H1 (cell line): Measurements from ENCODE around the gene HDHD3. TPM values are rescaled to one million over a fixed set of nuclear protein-coding genes. Genes with fewer than 3 reads are reported as not detected.

ENCODE experiments used
- CTCF ChIA-PET: fragments of 300-600 bp; sonication (Branson Sonifier 250); formaldehyde crosslinking; loops from one replicate; lab custom pipeline; 2021; ENCODE audit not compliant: partially characterized antibody; lab: Charles Lee
- POLR2A ChIA-PET: fragments of 300-600 bp; sonication (Branson Sonifier 250); formaldehyde crosslinking; loops from one replicate; lab custom pipeline; 2021; ENCODE audit warnings: inconsistent platforms; ENCODE audit not compliant: partially characterized antibody; lab: Charles Lee
- DNase-seq, 2 experiments: peaks; one replicate each; pipeline versions ENCODE4 v3.0.0 to v3.0.0-alpha.2; 2010 to 2022; ENCODE audit warnings: low spot score in 2 of 2, low read depth in 1 of 2, mixed read lengths in 1 of 2
- FAIRE-seq: peaks from 2 replicates; lab custom pipeline; 2011; peaks lifted over from hg19 to GRCh38; lab: Jason Lieb, UNC
- H2AFZ ChIP-seq: 2 replicates; pipeline ENCODE4 v1.8.1; 2012; ENCODE audit warnings: low read length, inconsistent platforms
- H2AK5ac ChIP-seq: 2 replicates; pipeline ENCODE4 v1.6.1; 2013; ENCODE audit warnings: low read depth, low read length
- H2BK120ac ChIP-seq: replicated peaks from 2 replicates; pipeline ENCODE3; 2013; ENCODE audit warnings: low read depth, low read length, inconsistent platforms
- H2BK12ac ChIP-seq: 2 replicates; pipeline ENCODE4 v1.6.1; 2013; ENCODE audit warnings: low read depth, low read length
- H2BK15ac ChIP-seq: 2 replicates; pipeline ENCODE4 v1.6.1; 2013; ENCODE audit warnings: low read length
- H2BK20ac ChIP-seq: 2 replicates; pipeline ENCODE4 v1.6.1; 2013; ENCODE audit warnings: low read length
- H2BK5ac ChIP-seq: 2 replicates; pipeline ENCODE4 v1.6.1; 2013; ENCODE audit warnings: low read depth, low read length
- H3K14ac ChIP-seq: 2 replicates; pipeline ENCODE4 v1.6.1; 2013; ENCODE audit warnings: inconsistent platforms; ENCODE audit not compliant: insufficient read length
- H3K18ac ChIP-seq: 2 replicates; pipeline ENCODE4 v1.6.1; 2013; ENCODE audit warnings: low read length; ENCODE audit errors: extremely low read depth
- H3K23ac ChIP-seq: 2 replicates; pipeline ENCODE4 v1.6.1; 2013; ENCODE audit warnings: inconsistent platforms; ENCODE audit not compliant: insufficient read length
- H3K23me2 ChIP-seq: 2 replicates; pipeline ENCODE4 v1.6.1; 2013; ENCODE audit warnings: low read depth, low read length
- H3K27ac ChIP-seq: 2 replicates; pipeline ENCODE4 v1.6.1; 2011; ENCODE audit warnings: low read depth, low read length, inconsistent platforms
- H3K27me3 ChIP-seq, 4 experiments: replicated peaks in 1 of 4; 1 replicate in 1 of 4; 2 replicates in 3 of 4; pipeline versions ENCODE4 v1.6.1 to v1.8.1; 2011 to 2013; ENCODE audit warnings: low read length in 3 of 4, mild to moderate bottlenecking in 3 of 4, inconsistent platforms in 2 of 4, mixed read lengths in 2 of 4, moderate library complexity in 1 of 4; ENCODE audit not compliant: control insufficient read depth in 3 of 4, insufficient read depth in 3 of 4; ENCODE audit errors: extremely low read depth in 1 of 4
- H3K36me3 ChIP-seq, 4 experiments: 2 replicates each; pipeline versions ENCODE4 v1.6.1 to v1.8.1; 2011 to 2013; ENCODE audit warnings: mild to moderate bottlenecking in 4 of 4, low read length in 3 of 4, moderate library complexity in 2 of 4, control low read depth in 1 of 4, inconsistent platforms in 1 of 4; ENCODE audit not compliant: insufficient read depth in 4 of 4, control insufficient read depth in 2 of 4
- H3K4ac ChIP-seq: replicated peaks from 2 replicates; pipeline ENCODE3; 2013; ENCODE audit warnings: low read length, low read depth, mixed read lengths, inconsistent platforms; ENCODE audit not compliant: insufficient read length
- H3K4me1 ChIP-seq, 4 experiments: replicated peaks in 1 of 4; 1 replicate in 1 of 4; 2 replicates in 3 of 4; pipeline versions ENCODE4 v1.6.1 to v1.8.1; 2011 to 2013; ENCODE audit warnings: low read length in 3 of 4, inconsistent platforms in 2 of 4, mixed read lengths in 1 of 4; ENCODE audit not compliant: insufficient read depth in 4 of 4, control insufficient read depth in 3 of 4
- H3K4me2 ChIP-seq, 2 experiments: 2 replicates each; pipeline versions ENCODE4 v1.6.1 to v1.8.1; 2011 to 2013; ENCODE audit warnings: low read depth in 2 of 2, low read length in 2 of 2, control low read depth in 1 of 2, inconsistent platforms in 1 of 2, mild to moderate bottlenecking in 1 of 2; ENCODE audit not compliant: insufficient read depth in 1 of 2
- H3K4me3 ChIP-seq, 4 experiments: fragments of 200-600, 300-600 bp in 1 of 4; sonication (generic), shearing (Covaris generic), sonication (Bioruptor Twin) in 1 of 4; 2 replicates each; pipeline versions ENCODE4 v1.5.1 to v1.8.1; 2011 to 2016; ENCODE audit warnings: low read length in 4 of 4, low read depth in 3 of 4, control low read depth in 2 of 4, inconsistent platforms in 2 of 4, mild to moderate bottlenecking in 2 of 4, mixed read lengths in 1 of 4, moderate library complexity in 1 of 4; ENCODE audit not compliant: insufficient read depth in 2 of 4; ENCODE audit errors: extremely low read depth in 1 of 4
- H3K56ac ChIP-seq: replicated peaks from 2 replicates; pipeline ENCODE3; 2013; ENCODE audit warnings: low read depth, mild to moderate bottlenecking, mixed read lengths, low read length, inconsistent platforms; ENCODE audit not compliant: insufficient read length
- H3K79me1 ChIP-seq: 2 replicates; pipeline ENCODE4 v1.6.1; 2013; ENCODE audit warnings: low read depth, low read length, control low read depth
- H3K79me2 ChIP-seq, 2 experiments: 2 replicates each; pipeline versions ENCODE4 v1.6.1 to v1.8.1; 2012 to 2013; ENCODE audit warnings: low read length in 2 of 2, mild to moderate bottlenecking in 2 of 2, inconsistent platforms in 1 of 2; ENCODE audit not compliant: insufficient read depth in 2 of 2, control insufficient read depth in 1 of 2
- H3K9ac ChIP-seq, 4 experiments: replicated peaks in 1 of 4; 1 replicate in 1 of 4; 2 replicates in 3 of 4; pipeline versions ENCODE4 v1.6.1 to v1.8.1; 2011 to 2013; ENCODE audit warnings: low read depth in 3 of 4, low read length in 3 of 4, control low read depth in 2 of 4, mild to moderate bottlenecking in 2 of 4, moderate library complexity in 2 of 4, inconsistent platforms in 1 of 4; ENCODE audit errors: extremely low read depth in 1 of 4
- H3K9me3 ChIP-seq, 2 experiments: 2 replicates each; pipeline versions ENCODE4 v1.6.1 to v1.8.1; 2012 to 2013; ENCODE audit warnings: mild to moderate bottlenecking in 2 of 2, moderate library complexity in 2 of 2, control low read depth in 1 of 2, inconsistent platforms in 1 of 2, low read depth in 1 of 2, low read length in 1 of 2, mixed read lengths in 1 of 2; ENCODE audit not compliant: insufficient read depth in 2 of 2
- H4K20me1 ChIP-seq, 2 experiments: replicated peaks in 1 of 2; 2 replicates each; pipeline versions ENCODE3 to v1.8.1; 2011 to 2013; ENCODE audit warnings: inconsistent platforms in 2 of 2, low read length in 2 of 2, mild to moderate bottlenecking in 1 of 2; ENCODE audit not compliant: insufficient read depth in 2 of 2, control insufficient read depth in 1 of 2
- H4K5ac ChIP-seq: 2 replicates; pipeline ENCODE4 v1.6.1; 2013; ENCODE audit warnings: low read length, low read depth, mixed read lengths, inconsistent platforms; ENCODE audit not compliant: insufficient read length
- H4K8ac ChIP-seq: 2 replicates; pipeline ENCODE4 v1.8.0; 2013; ENCODE audit warnings: mild to moderate bottlenecking, moderate library complexity, low read length, inconsistent platforms; ENCODE audit not compliant: insufficient read depth; ENCODE audit errors: extremely low read depth
- H4K91ac ChIP-seq: replicated peaks from 2 replicates; pipeline ENCODE3; 2013; ENCODE audit warnings: low read length, mixed read lengths, inconsistent platforms; ENCODE audit not compliant: insufficient read length
- CBX5 ChIP-seq: fragments of 300-800, 300-1000 bp; sonication (generic); IDR thresholded peaks from 2 replicates; pipeline ENCODE4 v1.7.1; 2016; ENCODE audit warnings: antibody characterized with exemption, low read length, low read depth
- EP300 ChIP-seq, 2 experiments: IDR thresholded peaks; 1 replicate in 1 of 2; 2 replicates in 1 of 2; pipeline ENCODE4 v1.6.1; 2011 to 2012; ENCODE audit warnings: low read depth in 2 of 2, low read length in 2 of 2, mild to moderate bottlenecking in 2 of 2, borderline replicate concordance in 1 of 2, inconsistent platforms in 1 of 2, moderate library complexity in 1 of 2
- JUN ChIP-seq: IDR thresholded peaks from 2 replicates; pipeline ENCODE4 v1.6.1; 2011; ENCODE audit warnings: low read depth, mild to moderate bottlenecking, improper control_type of control experiment, low read length
- POLR2AphosphoS5 ChIP-seq: IDR thresholded peaks from 2 replicates; pipeline ENCODE4 v1.6.1; 2011; ENCODE audit warnings: low read depth, low read length
- RBBP5 ChIP-seq: IDR thresholded peaks from 2 replicates; pipeline ENCODE4 v1.7.1; 2012; ENCODE audit warnings: low read depth, mild to moderate bottlenecking, inconsistent platforms, low read length, moderate library complexity, borderline replicate concordance
- TCF12 ChIP-seq: IDR thresholded peaks from 2 replicates; pipeline ENCODE4 v1.6.1; 2011; ENCODE audit warnings: low read depth, mild to moderate bottlenecking, low read length
- WGBS, 2 experiments: shearing (Covaris generic) in 1 of 2; methylation state at CpG; one replicate each; pipeline versions ENCODE4 v1.1.6 to v1.1.7; 2013 to 2015; ENCODE audit warnings: low lambda C conversion rate in 2 of 2, mixed read lengths in 2 of 2, inconsistent platforms in 1 of 2, low coverage in 1 of 2, missing lambda C conversion rate in 1 of 2; ENCODE audit not compliant: insufficient replicate concordance in 2 of 2, insufficient coverage in 1 of 2, insufficient read length in 1 of 2; ENCODE audit errors: extremely low coverage in 1 of 2, missing lambda C conversion rate in 1 of 2; 5-methylcytosine and 5-hydroxymethylcytosine counted together
- polyA plus RNA-seq, 7 experiments: library from polyadenylated mRNA; depleted of rRNA in 3 of 7; stranded (reverse) in 5 of 7; unstranded in 2 of 7; fragments of >200 nt in 5 of 7; fragments of 200-250 nt in 2 of 7; gene quantifications; 1 replicate in 5 of 7; 2 replicates in 1 of 7; 4 replicates in 1 of 7; pipeline versions ENCODE4 v1.2.1 to v1.2.3, GENCODE V29; 2011 to 2013; ENCODE audit warnings: missing spikeins in 2 of 7, mixed read lengths in 2 of 7
- total RNA-seq: library from RNA; stranded (reverse); fragmentation: NEBNext Ultra II Directional; extraction: Animal tissue kit (Norgen Biotek cat#: 25700); gene quantifications from 2 replicates; pipeline ENCODE4 v1.2.1, GENCODE V29; 2021

HDHD3 gene
- total and polyA plus RNA-seq, 2 of the 8 experiments (the other 6 are each of a cell fraction or from before 2014, with no cell fraction given) = 12.1 to 25.3 TPM

GRCh38 chr9:113393281-113393680, 16.5 kb upstream of the HDHD3 start:
- POLR2A ChIA-PET = no interaction called here

More at GRCh38 chr9:113393281-113393680, 16.5 kb upstream of the HDHD3 start:
- CTCF ChIA-PET = interaction anchor here (1.1 to 1.4 kb wide), 3 partner anchors 12 to 262 kb away, joined by 3 to 4 read pairs (median 3); no protein-coding TSS in a partner anchor
- Histone ChIP-seq H3K56ac (no peak overlapping the region), H3K14ac (no peak overlapping the region), H4K91ac (no peak overlapping the region), H2BK5ac (no peak overlapping the region), H3K23me2 (no peaks in the 10 kb centered on the region), H2BK120ac (no peak overlapping the region), H3K4me1 (no peaks in the 10 kb centered on the region), H3K27me3 (no peaks in the 10 kb centered on the region), H3K9ac (no peak overlapping the region), H3K4ac (no peak overlapping the region), H3K4me2 (no peak overlapping the region), H3K9me3 (no peaks in the 10 kb centered on the region), H3K23ac (no peak overlapping the region), H2BK20ac (no peak overlapping the region), H2BK15ac (no peak overlapping the region), H4K8ac (no peak overlapping the region), H4K5ac (no peak overlapping the region), H3K27ac (no peak overlapping the region), H3K79me1 (no peaks in the 10 kb centered on the region), H2AFZ (no peak overlapping the region), H4K20me1 (peaks cover 0 to 2% of the 10 kb centered on the region in 2 experiments), H3K79me2 (no peaks in the 10 kb centered on the region), H2AK5ac (no peak overlapping the region), H3K4me3 (no peak overlapping the region), H3K18ac (no peak overlapping the region), H2BK12ac (no peak overlapping the region), H3K36me3 (peaks cover 0 to 9% (median 4%) of the 10 kb centered on the region in 4 experiments; a peak in 5 of 8 replicates)
- no peak for DNase-seq
- FAIRE-seq = no peak
- no peak for TF ChIP-seq RBBP5
- no peak for TF ChIP-seq CBX5
- TF ChIP-seq TCF12 = no peak
- no peak for TF ChIP-seq JUN
- no peak for TF ChIP-seq EP300 (IDR thresholded peaks at IDR 0.05; ENCODE audit: borderline replicate concordance in 1 of 2, low read depth in 2 of 2, low read length in 2 of 2)
- no peak for TF ChIP-seq POLR2AphosphoS5
- 95% methylated on average over 7 of the region's 7 CpGs; no CpG with 5 or more reads in 1 of the 2 experiments for WGBS, 2 experiments
